ENCODE measurements around the gene CCDC188. TPM values are rescaled to one million over a fixed set of nuclear protein-coding genes. Genes with fewer than 3 reads are reported as not detected.
"Not testable (repeated sequence)": the region's sequence is repeated elsewhere in the genome, so short reads cannot be mapped to it uniquely, and the experiment has no call there.

The CCDC188 gene
- total RNA-seq, 1 donor from 2014 or later: 1.00 TPM

DNA sequence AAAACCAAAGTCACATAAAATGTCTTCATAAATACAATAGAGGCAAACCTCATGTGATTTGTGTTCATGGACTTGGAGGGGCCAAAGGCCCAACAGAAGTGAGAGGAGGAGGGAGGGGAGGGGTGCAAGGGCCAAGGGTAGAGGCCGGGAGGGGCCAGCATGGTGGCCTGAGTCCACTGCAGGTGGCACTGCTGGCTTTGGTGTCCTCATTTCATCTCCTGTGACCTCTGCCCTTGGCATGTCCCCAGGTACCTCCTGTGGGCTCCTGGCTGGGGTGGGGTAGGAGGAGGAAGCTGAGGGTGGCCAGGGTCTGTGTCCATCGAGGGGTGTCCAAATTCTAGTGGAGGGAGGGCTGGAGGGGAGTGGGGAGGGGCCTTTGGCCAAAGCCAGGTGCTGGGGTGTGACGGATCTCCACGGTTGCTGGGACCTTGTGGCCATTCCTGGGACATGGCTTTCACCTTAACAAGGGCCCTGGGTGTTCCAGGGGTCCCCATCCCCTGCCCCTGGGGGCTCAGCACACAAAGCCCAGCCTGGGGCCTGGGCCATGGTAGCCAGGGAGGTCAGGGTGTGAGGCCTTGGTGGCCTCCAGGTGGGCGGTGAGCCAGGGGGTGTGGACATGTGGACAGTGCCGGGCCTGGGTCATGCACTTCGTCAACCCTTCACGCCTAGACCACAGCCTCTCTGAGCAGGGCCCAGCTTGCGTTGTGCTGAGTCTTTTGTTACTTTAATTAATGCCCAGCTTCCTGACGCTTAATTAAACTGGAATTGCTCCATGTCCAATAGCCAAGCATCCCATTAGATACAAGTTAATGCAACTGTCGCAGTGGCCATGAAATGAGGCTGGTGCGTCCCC, 20.7 kb upstream of the CCDC188 start:
- no peak for DNase-seq (ENCODE audit: low spot score)

DNA sequence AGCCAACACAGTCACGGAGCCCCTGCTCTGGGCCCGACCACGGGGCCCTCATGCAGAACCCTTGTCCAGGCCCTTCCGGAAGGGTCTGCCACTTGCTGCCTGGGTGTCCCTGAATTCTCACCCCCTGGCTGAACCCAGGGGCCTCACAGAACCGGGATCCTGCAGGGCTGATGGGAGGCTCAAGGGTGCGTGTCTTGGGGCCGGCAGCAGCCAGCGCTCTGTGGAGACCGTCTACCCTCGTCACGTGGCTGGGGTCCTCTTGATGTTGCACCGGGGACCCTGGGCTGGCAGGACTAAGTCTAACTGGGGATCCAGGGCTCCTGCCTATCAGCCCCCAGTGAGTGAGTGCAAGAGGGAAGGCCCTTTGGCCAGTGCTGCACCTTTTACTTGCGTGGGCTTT, 19.3 kb upstream of the CCDC188 start:
- no peak for DNase-seq (ENCODE audit: low spot score)

DNA sequence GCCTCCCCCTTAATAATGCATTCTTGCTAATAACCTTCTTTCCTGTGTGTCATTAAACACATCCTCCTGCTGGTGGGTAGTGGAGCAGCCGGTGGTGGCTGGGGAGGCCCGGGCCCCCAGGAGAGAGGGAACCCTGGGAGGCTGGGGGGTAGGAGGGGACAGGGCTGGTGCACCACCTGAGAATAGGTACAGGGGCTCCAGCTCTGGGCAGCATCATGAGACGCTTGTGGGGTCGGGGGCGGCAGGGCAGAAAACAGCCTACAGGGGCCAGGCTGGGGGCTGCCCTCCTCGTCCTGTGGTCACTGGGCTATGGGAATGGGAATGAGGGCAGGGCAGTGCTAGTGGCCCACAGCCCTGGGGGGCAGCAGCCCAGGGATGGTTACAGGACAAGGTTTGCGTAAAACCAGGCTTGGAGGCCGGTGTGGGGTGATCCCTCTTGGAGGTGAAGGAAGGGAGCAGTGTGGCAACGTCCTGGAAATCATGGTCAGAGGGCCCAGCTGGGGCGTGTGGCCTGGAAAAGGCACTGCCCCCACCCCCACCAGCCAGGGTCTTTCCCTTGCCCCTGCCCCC, 18.5 kb upstream of the CCDC188 start:
- no peak for DNase-seq (ENCODE audit: low spot score)

DNA sequence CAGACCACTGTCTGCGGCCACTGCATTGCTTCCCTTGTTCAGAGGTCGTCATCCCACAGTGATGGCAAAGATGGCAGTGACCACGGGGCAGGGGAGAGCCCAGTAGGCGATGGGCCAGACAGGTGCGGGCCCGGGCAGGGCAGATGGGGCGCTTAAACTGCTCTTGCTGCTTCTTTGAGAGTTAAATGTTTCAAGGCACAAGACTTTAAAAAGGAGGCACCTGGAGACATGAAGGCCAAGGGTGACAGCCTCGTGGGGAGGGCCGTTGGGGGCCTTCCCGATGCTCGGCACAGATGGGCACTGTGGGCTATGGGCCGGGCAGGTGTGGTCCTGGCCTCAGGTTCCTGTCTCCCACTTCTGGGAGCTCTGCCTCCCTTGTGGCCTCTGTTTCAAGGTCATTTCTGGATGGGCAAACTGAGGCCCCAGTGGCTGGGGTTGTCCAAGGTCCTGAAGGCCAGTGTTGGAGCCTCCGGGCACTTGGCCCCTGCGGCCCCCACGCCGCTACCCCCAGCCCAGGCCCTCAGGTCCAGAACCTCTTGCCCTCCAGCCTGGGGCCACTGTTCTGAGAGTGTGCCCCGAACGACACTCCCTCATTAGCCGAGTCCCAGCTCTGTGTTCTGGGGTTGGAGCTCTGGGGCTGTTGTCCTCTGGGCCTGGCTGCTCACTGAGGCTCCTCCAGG, 16.9 kb upstream of the CCDC188 start:
- no peak for DNase-seq (ENCODE audit: low spot score)

DNA sequence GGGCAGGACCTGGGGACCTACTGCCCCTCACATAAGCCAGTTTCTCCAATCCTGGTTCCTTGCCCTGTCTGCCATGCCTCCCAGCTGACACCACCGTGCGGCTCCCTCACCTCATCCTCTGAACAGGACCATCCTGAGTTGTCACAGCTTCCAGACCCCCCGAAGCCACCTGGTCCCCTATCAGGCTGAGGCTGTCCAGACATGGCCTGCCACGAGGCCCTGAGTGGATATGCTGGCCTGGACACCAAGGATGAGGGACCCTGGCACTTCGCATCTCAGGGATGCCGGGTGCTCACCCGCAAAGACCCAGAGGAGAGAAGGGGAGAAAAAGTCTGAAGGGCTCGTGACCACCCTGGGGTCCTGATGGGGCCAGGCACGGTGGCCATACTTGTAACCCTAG, 15.8 kb upstream of the CCDC188 start:
- no peak for DNase-seq (ENCODE audit: low spot score)

DNA sequence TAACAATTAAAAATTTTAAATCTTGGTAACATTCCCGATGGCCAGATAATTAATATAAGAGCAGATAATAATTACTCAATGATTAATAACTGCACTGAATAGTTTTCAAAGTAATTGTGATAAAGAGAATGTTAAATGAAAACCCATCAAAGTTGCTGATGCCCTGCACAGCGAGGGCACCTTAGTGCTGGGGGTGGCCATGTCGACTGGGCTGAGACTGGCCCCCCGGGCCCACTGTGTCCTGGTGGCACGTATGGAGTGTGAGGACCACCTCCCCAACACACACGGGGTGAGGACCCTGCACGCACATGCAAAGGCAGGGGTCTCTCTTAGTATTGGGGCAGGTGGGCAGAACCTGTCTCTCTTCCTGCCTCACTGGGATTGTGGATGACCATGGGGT, 15.1 kb upstream of the CCDC188 start:
- no peak for DNase-seq (ENCODE audit: low spot score)

DNA sequence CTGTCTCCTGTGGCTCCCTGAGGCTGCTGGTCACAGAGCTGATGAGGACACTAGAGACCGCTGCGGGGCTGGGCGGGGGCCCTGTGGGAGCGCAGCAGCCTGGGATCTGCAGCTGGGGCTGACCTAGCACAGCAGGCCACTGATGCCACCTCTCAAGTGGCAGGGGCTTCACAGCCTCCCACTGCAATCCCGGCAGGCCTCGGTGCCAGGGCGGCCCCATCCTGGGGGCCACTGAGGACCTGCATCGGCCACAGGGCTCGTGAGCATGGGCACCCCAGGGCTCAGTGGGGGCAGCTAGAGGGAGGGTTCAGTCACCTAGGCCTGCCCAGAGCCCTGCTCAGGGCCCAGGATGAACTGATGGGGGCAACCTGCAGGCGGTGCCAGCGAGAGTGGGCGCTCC, 14.6 kb upstream of the CCDC188 start:
- no peak for DNase-seq (ENCODE audit: low spot score)

DNA sequence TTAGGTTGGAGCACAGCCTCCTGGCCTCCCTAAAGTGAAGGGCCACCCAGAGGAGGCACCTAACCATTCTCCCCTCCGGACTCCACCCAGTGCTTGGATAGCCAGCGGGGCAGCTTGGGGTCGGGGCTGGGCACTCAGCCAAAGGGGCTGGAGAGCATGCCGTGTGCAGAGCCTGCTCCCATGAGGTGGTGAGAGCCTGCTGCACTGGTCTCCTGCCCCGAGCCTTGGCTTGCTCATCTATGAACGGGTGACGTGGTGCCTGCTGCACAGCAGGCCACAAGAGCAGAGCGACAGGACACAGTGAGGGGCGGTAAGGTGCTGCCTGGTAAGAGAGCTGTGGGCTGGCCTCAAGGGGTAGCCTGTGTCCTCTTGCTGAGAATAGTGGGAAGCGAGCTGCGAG, 14.0 kb upstream of the CCDC188 start:
- no peak for DNase-seq (ENCODE audit: low spot score)

DNA sequence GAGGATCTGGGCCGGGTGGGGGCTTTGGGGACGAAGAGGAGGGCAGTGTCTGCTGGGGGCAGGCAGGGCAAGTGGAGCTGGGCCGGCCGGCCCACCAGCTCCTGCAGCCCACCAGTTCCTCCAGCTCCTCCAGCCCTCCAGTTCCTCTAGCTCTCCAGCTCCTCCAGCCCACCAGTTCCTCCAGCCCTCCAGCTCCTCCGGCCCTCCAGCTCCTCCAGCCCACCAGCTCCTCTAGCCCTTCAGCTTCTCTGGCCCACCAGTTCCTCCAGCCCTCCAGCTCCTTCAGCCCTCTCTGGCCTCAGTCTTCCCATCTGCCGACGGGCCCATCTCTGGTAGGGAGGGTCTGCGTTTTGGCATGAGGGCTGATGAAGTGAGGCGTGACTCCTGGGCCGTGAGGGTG, 9.2 kb upstream of the CCDC188 start:
- no peak for DNase-seq (ENCODE audit: low spot score)

DNA sequence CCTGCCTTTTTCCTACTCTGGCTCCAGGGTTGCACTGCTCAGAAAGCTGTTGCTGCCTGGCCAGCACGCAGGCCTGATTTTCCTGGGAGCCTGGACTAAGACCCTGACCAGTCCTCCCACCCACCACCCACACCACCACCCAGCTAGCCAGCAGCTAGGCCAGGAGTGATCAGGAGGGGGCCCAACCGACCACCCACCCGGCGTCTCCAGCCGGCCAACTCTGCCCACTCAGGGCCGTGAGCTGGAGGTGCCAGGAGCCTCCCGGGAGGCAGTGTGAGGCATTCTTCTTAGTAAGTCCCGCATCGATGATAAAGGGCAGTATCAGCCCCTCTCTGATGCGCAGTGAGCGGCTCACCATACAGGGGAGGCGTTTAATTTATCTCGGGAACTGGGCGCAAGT, 8.7 kb upstream of the CCDC188 start:
- not testable (repeated sequence) for DNase-seq (ENCODE audit: low spot score)

DNA sequence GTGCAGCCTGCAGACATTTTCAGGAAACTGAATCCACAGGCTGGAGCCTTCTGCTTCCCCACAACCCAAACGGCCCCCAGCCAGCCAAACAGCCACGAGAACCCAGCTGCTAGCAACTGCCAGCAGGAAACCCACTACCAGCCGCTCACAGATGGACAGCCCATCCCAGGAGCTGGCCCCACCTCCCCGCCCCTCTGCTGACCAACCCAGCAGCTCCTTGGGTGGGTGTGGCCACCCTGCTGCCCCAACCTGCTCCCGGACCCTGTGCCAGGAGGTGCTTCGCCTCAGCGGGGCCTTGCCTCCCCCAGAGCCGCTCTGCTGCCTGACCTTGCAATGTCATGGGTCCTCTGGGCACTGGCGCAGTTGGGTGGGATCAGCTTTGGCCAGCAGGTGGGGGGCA, 8.2 kb upstream of the CCDC188 start:
- DNase-seq (ENCODE audit: low spot score): no peak

DNA sequence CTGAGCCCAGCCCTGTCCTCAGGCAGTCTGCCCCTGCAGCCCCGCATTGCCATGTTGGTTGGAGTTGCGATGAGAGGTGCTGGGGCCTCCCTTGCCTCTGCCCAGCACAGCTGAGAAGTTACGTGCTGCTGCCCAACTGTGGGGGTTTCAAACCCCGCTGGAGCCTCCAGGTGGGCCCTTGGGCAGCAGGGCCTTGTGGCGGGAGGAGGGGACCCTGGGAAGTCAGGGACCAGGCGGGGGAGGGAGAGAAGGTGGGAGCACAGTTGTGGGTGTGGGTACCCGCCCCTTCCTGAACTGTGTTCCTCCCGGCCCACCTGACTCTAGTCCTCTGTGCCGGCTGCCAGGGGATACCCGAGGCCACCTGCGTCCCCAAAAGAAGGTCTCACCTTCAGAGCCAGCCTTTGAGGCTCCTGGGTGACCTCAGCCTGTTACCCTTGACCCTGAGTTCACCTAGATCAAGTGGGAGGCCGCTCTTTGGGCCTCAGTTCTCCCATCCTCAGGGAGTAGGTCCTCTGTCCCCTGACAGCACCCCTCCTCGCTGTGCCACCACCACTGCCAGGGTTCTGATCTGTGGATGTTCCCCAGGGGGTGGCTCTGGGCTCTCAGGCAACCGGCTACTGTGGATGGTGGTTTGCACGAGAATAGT, 7.7 kb upstream of the CCDC188 start:
- DNase-seq (ENCODE audit: low spot score): no peak

DNA sequence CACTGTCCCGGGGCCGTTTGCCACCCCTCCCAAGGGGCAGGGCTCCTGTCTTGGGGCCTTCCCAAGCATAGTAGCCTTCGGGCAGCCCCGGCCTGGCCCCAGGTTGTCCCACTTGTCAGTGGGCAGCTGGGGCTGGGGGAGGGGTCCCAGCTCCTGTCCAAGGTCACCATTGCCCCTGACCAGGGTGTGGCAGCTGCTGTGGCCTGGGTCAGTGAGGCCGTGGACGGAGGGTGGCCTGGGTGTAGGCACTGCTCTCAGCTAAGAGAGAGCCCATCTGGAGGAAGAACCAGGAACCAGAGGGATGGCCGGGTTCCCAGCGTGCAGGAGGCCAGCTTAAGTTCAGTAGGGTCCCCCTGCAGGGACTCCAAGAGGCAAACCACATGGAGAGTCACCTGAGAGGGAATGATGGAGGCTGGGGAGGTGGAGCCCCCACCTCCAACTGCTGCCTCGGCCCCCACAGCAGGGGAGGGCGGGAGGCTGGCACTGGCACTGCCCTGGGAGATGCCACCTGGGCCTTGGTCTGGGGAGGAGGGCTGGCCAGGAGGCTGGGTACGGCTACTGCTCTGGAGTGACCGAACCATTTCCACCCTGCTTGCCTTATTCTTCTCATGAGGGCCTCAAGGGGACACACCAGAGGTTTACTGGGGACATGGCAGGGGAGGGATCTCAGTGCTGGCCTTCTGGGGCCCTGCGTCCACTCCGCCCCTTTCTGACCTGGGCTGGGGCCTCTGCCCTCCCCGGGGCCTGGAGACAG, 6.8 kb upstream of the CCDC188 start:
- DNase-seq (ENCODE audit: low spot score): no peak

DNA sequence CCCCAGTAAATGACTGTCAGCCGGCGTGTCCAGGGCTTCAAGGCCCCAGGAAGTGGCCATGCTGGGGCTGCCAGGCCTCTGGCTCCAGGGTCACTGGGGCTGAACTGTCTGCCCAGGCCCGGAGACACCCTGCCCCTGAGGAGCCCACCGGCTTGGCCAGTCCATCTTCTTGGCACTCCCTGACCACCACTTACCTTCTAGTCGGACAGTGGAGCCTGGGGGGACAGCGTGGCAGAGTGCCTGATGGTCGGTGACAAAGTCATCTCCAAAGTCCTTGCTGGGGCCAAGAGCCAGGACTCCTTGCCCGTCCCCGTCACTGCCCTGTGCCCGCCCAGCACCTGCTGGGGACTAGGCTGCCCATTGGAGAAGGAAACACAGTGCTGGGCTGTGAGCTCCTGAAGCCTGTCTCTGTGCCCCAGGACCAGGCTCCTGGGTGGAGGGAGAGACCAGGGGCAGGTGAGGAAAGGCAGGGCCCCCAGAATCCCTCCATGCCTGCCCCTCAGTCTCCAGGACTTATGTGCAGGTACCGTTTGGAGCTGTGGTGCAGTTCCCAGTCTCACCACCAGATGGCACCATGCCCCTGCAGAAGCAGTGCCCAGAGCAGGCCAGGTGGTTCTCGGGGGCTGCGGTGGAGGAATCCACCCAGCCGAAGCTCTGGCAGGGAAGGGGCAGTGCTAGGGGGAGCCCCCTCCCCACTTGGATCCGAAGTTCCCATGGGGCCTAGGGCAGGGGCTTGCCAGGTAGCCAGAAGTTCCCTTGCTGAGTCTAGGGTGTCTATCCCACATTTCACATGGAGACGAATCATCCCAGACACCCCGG, 6.0 kb upstream of the CCDC188 start:
- no peak for DNase-seq (ENCODE audit: low spot score)

DNA sequence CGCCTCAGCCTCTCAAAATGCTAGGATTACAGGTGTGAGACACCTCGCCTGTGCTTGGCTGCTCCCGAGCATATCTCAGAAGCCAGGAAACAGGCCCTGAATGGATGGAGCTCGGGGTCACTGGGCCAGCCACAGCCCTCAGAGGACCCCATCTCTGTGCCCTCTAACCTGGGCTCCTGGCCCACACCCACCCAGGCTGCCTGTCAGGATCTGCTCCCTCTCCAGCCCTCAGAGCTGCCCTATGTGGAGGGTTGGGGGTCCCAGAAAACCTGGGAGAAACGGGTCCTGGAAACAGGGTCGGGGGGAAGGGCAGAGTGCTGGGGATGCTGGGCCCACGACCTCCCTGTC, 5.2 kb upstream of the CCDC188 start:
- no peak for DNase-seq (ENCODE audit: low spot score)

DNA sequence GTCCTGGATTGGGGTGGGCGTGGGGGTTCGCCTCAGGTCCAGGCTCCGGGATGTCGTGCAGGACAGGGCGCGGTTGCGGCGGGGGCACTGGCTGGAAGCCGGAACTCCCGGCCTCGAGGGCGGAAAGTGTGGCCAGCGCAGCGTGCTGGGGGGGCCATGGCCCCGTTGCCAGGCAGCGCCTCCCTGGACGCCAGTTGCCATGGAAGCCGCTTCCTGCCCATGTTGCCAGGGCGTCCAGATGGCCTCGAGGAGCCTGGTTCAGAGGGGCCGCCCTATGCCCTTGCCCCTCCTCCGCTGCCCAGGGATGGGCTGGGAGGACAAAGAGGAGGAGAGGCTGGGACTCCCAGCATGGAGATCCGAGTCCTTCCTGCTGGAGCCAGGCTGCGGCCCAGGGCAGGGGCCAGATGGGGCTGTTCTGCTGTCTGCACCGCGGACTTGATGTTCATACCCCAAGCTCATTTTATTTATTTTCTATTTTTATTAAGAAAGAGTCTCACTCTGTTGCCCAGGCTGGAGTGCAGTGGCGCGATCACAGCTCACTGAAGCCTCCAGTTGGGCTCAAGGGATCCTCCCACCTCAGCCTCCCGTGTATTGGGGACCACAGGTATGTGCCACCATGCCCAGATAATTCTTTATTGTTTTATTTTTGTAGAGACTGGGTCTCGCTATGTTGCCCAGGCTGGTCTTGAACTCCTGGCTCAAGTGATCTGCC, 4.6 kb upstream of the CCDC188 start:
- no peak for DNase-seq (ENCODE audit: low spot score)

DNA sequence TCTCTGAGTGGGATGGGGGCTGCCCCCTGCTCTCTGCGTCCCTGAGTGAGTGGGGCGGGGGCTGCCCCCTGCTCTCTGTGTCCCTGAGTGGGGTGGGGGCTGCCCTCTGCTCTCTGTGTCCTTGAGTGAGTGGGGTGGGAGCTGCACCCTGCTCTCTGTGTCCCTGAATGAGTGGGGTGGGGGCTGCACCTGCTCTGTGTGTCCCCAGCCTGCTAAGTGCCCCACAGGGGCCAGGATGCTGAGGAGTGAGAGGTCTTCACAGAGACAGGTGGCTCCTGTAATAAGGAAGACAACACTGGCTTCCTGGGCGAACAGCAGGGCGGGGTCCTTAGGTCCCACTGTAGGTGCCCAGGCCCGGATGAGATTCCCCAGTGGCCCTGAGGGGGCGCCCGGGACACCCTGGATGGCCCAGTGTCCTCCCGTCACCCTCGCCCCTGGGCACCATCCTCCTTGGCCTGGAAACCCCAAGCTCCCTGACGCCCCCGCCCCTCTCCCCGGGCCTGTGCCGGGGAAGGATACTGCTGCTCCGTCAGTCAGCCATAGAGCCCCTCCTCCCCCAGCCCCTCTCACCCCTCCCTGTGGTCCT, 3.8 kb upstream of the CCDC188 start:
- no peak for DNase-seq (ENCODE audit: low spot score)

DNA sequence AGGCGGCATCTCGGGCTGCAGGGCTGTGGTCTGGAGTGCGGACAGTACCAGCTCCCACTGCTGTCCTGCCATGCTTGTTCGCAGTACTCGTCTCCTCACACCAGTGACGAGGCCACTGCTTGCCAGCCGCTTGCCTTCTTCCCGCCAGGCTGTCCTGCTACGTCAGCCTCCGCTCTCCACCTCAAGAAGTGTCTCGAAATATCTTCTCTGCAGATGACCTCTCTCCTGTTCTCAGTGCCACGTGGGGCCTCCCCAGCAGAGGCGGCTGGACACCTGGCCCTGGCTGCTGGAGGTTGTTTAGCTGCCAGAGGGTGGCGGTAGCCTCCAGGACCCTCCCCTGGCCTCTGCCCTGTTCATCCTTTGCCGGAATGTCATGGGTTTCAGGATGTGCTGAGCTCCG, 3.1 kb upstream of the CCDC188 start:
- no peak for DNase-seq (ENCODE audit: low spot score)

DNA sequence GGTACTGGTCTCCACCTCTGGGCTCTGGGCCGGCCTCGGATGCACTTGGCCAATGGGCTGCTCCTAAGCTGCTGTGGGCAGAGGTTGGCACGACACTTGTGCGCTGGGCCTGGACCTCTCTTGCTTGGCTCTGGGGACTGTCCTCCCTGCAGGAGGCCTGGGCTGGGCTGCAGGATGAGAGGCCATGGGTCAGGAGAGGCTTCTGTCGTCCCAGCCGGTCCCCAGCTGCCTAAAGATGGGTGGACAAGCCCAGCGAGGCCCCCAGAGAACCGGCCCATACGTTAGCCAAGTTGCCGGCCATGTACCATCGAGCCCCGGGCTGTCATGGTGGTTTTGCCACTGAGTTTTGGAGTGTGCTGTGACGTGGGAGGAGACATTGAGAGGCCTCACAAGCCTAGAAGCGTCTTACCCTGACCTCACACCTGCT, 1.6 kb upstream of the CCDC188 start:
- DNase-seq (ENCODE audit: low spot score): no peak

DNA sequence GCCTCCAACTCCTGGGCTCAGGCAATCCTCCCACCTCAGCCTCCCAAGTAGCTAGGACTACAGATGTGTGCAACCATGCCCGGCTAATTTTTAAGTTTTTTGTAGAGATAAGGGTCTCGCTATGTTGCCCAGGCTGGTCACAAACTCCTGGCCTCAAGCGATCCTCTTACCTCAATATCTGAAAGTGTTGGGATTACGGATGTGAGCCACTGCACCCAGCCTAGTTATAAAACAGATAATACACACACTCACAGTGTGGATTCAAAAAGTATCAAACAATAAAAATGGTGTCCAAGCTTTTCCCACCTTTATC, 377 bp upstream of the CCDC188 start:
- DNase-seq (ENCODE audit: low spot score): no peak

Measured in mesenteric fat pad (tissue), 1 donor.